ENCODE measurements around the gene NCS1. TPM values are rescaled to one million over a fixed set of nuclear protein-coding genes. Genes with fewer than 3 reads are reported as not detected.
A peak's percentile ranks its signal among the peaks of the same experiment; 100 is the strongest.

The NCS1 gene
- total RNA-seq, 3 donors from 2014 or later = 4.1 to 196 (median 10.7) TPM

- Histone ChIP-seq H3K9me3 (no peaks in the 10 kb centered on the region), H3K36me3 (ENCODE audit: low read depth) (no peaks in the 10 kb centered on the region), H3K4me3 (no peak overlapping the region), H3K4me1 (ENCODE audit: low read depth) (no peaks in the 10 kb centered on the region)
- intact Hi-C loops (cut with DNase I, micrococcal nuclease) = no loop called here
- no peak for DNase-seq
- TF ChIP-seq CTCF (IDR thresholded peaks at IDR 0.05) = no peak
- ATAC-seq = peak; percentile 4
These were observed 70.2 kb downstream of the NCS1 start for GRCh38 chr9:130242270-130243014.

- no peaks in the 10 kb centered on the region for H3K9me3 ChIP-seq
- no peaks in the 10 kb centered on the region for H3K4me1 ChIP-seq (ENCODE audit: low read depth)
- no peak overlapping the region for H3K4me3 ChIP-seq
- DNase-seq (peak; percentile 72 to 88 (median 82)), ATAC-seq (peak; percentile 87)
- peak; percentile 87 for TF ChIP-seq CTCF (IDR thresholded peaks at IDR 0.05)
- no peaks in the 10 kb centered on the region for H3K36me3 ChIP-seq (ENCODE audit: low read depth)
- intact Hi-C loops (cut with DNase I, micrococcal nuclease) = no loop called here
These were observed 71.0 kb downstream of the NCS1 start for GRCh38 chr9:130243015-130243881.

GRCh38 chr9:130243882-130244170, 71.6 kb downstream of the NCS1 start:
- no peak for ATAC-seq

GRCh38 chr9:130244548-130245165, 72.5 kb downstream of the NCS1 start:
- no peaks in the 10 kb centered on the region for H3K9me3 ChIP-seq
- ATAC-seq (no peak), DNase-seq (no peak)
- H3K4me3 ChIP-seq = no peak overlapping the region
- no peaks in the 10 kb centered on the region for H3K36me3 ChIP-seq (ENCODE audit: low read depth)
- intact Hi-C loops (cut with DNase I, micrococcal nuclease) = no loop called here
- no peaks in the 10 kb centered on the region for H3K4me1 ChIP-seq (ENCODE audit: low read depth)
- TF ChIP-seq CTCF (IDR thresholded peaks at IDR 0.05) = no peak

More at GRCh38 chr9:130243882-130244170, 71.6 kb downstream of the NCS1 start:
- H3K4me1 ChIP-seq (ENCODE audit: low read depth) = no peaks in the 10 kb centered on the region
- TF ChIP-seq CTCF (IDR thresholded peaks at IDR 0.05) = no peak
- H3K36me3 ChIP-seq (ENCODE audit: low read depth) = no peaks in the 10 kb centered on the region
- H3K9me3 ChIP-seq = no peaks in the 10 kb centered on the region
- DNase-seq = no peak
- intact Hi-C loops (cut with DNase I, micrococcal nuclease) = no loop called here
- no peak overlapping the region for H3K4me3 ChIP-seq

GRCh38 chr9:130245474-130245873, 73.3 kb downstream of the NCS1 start:
- no peak for ATAC-seq

More at GRCh38 chr9:130245474-130245873, 73.3 kb downstream of the NCS1 start:
- Histone ChIP-seq H3K4me3 (no peak overlapping the region), H3K9me3 (no peaks in the 10 kb centered on the region), H3K36me3 (ENCODE audit: low read depth) (no peaks in the 10 kb centered on the region), H3K4me1 (ENCODE audit: low read depth) (no peaks in the 10 kb centered on the region)
- intact Hi-C loops (cut with DNase I, micrococcal nuclease) = no loop called here
- no peak for TF ChIP-seq CTCF (IDR thresholded peaks at IDR 0.05)
- DNase-seq = no peak

Data from mucosa of descending colon (tissue), 3 donors.